IgD-negative memory B cell (primary cell): ENCODE data around the gene SPPL2C. TPM values are rescaled to one million over a fixed set of nuclear protein-coding genes. Genes with fewer than 3 reads are reported as not detected.
A peak's percentile ranks its signal among the peaks of the same experiment; 100 is the strongest.

Experiments
- H3K27ac Mint-ChIP-seq, 3 donors: one replicate each; pipeline ENCODE4 v1.8.0; 2020 to 2022; ENCODE audit warnings: mild to moderate bottlenecking in 3 of 3, mixed read lengths in 3 of 3, moderate library complexity in 1 of 3
- H3K27me3 Mint-ChIP-seq: one replicate; pipeline ENCODE4 v1.8.0; 2021; ENCODE audit warnings: mixed read lengths
- H3K36me3 Mint-ChIP-seq: one replicate; pipeline ENCODE4 v1.8.0; 2020; ENCODE audit warnings: mild to moderate bottlenecking, mixed read lengths
- H3K4me1 Mint-ChIP-seq, 3 donors: one replicate each; pipeline ENCODE4 v1.8.0; 2020 to 2022; ENCODE audit warnings: mixed read lengths in 3 of 3, mild to moderate bottlenecking in 1 of 3
- H3K4me3 Mint-ChIP-seq, 4 donors: one replicate each; pipeline ENCODE4 v1.8.0; 2020 to 2022; ENCODE audit warnings: mild to moderate bottlenecking in 4 of 4, mixed read lengths in 4 of 4, moderate library complexity in 3 of 4
- H3K9me3 Mint-ChIP-seq, 3 donors: one replicate each; pipeline ENCODE4 v1.8.0; 2020 to 2021; ENCODE audit warnings: mixed read lengths in 3 of 3, mild to moderate bottlenecking in 1 of 3
- polyA plus RNA-seq: library from polyadenylated mRNA; unstranded; fragments of 300-500 nt; fragmentation: Illumina TruSeq; gene quantifications from one replicate; pipeline ENCODE4 v1.2.3, GENCODE V29; 2021

The SPPL2C gene
- polyA plus RNA-seq, 1 donor from 2014 or later: not detected

DNA sequence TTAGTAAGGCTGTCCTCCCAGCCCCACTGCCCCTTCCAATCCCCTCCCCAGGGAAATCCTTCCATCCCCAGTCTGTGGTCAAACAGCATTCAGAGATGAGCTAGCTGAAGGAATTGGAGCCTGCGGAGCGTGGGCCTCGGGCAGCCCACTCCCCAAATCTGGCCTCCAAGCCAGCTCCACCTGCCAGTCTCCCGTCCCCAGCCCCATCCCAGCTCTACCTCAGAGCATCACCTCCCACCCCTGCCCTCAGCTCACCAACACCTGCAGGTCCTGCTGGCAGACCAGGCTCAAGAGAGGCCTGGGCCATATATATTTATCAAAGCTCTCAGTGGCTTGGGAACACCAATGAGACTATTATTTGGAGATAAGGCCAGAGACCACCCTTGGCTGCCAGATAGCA lies 5.2 kb upstream of the SPPL2C start:
- peaks cover 3% of the 10 kb centered on the region for H3K27me3 Mint-ChIP-seq
- H3K4me3 Mint-ChIP-seq: no peak overlapping the region
- no peaks in the 10 kb centered on the region for H3K36me3 Mint-ChIP-seq
- no peaks in the 10 kb centered on the region for H3K4me1 Mint-ChIP-seq
- no peaks in the 10 kb centered on the region for H3K9me3 Mint-ChIP-seq
- H3K27ac Mint-ChIP-seq: no peak overlapping the region

DNA sequence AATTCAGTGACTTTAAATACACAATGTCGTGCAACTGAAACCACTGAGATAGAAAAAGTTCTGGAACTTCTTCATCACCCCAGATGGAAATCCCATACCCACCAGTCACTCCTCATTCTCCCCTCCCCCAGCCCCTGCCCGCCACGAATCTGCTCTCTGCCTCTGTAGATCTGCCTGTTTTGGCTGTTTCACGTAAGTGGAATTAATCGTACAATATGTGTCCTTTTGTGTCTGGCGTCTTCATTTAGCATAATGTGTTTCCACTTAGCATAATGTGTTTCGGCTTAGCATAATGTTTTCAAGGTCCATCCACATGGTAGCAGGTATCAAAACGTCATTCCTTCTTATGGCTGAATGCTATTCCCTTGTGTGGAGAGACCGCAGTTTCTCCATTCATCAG lies 3.5 kb upstream of the SPPL2C start:
- Mint-ChIP-seq H3K36me3 (no peaks in the 10 kb centered on the region), H3K27ac (no peak overlapping the region), H3K27me3 (peaks cover 3% of the 10 kb centered on the region), H3K4me1 (no peaks in the 10 kb centered on the region), H3K9me3 (no peaks in the 10 kb centered on the region), H3K4me3 (no peak overlapping the region)

DNA sequence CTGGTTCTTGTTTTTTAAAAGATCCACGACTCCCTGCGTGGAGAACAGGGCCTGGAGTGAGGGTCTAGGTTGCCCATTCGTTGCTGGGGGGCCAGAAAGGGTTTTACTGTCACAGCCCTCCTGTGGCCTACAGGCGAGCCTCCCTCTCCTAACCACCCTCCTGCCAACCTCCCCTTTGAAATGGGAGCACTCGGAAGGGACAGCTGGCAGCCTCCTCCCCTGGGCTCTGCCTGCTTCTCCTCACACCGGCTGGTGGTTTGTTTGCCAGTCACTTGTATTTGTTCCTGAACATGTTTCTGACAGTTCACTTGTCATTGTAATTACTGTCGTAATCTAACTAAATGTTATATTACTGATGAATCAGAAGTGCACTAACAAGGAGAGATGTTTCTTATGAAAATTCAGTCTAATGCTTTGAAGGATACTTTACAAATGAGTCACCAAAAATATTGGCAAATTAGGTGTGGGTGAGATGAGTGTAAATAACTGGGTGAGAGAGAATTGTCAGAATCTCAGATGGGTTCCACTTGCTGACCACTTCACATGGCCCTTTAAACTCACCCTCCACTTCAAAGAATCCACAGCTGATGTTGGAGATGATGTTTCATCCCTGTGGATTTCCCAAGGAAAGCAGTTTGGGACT lies 2.7 kb upstream of the SPPL2C start:
- Mint-ChIP-seq H3K4me3 (no peak overlapping the region), H3K27ac (no peak overlapping the region), H3K27me3 (peaks cover 3% of the 10 kb centered on the region), H3K4me1 (no peaks in the 10 kb centered on the region), H3K9me3 (no peaks in the 10 kb centered on the region), H3K36me3 (no peaks in the 10 kb centered on the region)

DNA sequence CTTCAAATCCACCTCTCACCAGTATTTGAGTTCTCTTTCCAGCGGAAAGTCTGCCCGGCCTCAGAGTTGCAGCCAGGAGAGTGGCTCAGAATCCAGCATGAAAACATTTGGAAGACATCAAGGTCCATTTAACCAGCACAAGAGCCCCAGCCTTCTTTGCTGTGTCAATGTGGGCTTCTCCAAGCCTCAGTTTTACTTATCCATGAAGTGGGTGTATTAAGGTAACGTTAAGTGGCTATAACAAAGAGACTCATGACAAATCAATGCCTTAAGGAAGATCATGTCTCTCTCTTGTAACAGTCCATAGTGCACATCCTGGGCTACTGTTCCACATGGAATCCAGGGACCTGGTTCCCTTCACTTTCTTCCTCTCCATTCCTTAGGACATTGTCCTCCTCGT lies 959 bp upstream of the SPPL2C start:
- no peaks in the 10 kb centered on the region for H3K9me3 Mint-ChIP-seq
- H3K36me3 Mint-ChIP-seq: no peaks in the 10 kb centered on the region
- H3K27me3 Mint-ChIP-seq: peaks cover 5% of the 10 kb centered on the region
- peaks cover 0 to 1% (median 1%) of the 10 kb centered on the region in 3 donors for H3K4me1 Mint-ChIP-seq
- no peak overlapping the region for H3K4me3 Mint-ChIP-seq
- no peak overlapping the region for H3K27ac Mint-ChIP-seq

DNA sequence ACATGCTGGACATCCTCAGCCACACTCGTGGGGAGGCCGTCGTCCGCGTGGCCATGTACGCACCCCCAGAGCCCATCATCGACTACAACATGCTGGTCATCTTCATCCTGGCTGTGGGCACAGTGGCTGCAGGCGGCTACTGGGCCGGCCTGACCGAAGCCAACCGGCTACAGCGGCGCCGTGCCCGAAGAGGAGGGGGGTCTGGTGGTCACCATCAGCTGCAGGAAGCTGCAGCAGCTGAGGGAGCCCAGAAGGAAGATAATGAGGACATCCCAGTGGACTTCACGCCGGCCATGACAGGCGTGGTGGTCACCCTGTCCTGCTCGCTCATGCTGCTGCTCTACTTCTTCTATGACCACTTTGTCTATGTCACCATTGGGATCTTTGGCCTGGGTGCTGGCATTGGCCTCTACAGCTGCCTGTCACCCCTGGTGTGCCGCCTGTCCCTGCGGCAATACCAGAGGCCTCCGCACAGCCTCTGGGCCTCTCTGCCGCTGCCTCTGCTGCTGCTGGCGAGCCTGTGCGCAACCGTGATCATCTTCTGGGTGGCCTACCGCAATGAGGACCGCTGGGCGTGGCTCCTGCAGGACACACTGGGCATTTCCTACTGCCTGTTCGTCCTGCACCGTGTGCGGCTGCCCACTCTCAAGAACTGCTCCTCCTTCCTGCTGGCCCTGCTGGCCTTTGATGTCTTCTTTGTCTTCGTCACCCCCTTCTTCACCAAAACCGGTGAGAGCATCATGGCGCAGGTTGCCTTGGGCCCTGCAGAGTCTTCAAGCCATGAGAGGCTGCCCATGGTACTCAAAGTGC lies 900 bp downstream of the SPPL2C start:
- no peak overlapping the region for H3K4me3 Mint-ChIP-seq
- H3K27me3 Mint-ChIP-seq: peaks cover 4% of the 10 kb centered on the region
- no peak overlapping the region for H3K27ac Mint-ChIP-seq
- H3K36me3 Mint-ChIP-seq: no peaks in the 10 kb centered on the region
- H3K4me1 Mint-ChIP-seq: peaks cover 0 to 1% (median 1%) of the 10 kb centered on the region in 3 donors
- no peaks in the 10 kb centered on the region for H3K9me3 Mint-ChIP-seq

DNA sequence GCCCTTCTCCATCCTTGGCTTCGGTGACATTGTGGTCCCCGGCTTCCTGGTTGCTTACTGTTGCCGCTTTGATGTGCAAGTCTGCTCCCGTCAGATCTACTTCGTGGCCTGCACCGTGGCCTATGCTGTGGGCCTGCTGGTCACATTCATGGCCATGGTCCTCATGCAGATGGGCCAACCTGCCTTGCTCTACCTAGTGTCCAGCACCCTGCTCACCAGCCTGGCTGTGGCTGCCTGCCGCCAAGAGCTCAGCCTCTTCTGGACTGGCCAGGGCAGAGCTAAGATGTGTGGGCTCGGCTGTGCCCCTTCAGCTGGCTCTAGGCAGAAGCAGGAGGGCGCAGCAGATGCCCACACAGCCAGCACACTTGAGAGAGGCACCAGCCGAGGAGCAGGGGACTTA lies 1.5 kb downstream of the SPPL2C start:
- Mint-ChIP-seq H3K4me3 (peak overlapping the region in 1 of 4 donors; percentile 49), H3K36me3 (no peaks in the 10 kb centered on the region), H3K27me3 (peaks cover 10% of the 10 kb centered on the region), H3K4me1 (peaks cover 0 to 1% (median 1%) of the 10 kb centered on the region in 3 donors), H3K9me3 (no peaks in the 10 kb centered on the region), H3K27ac (no peak overlapping the region)

- H3K27me3 Mint-ChIP-seq: peaks cover 10% of the 10 kb centered on the region
- no peak overlapping the region for H3K4me3 Mint-ChIP-seq
- no peaks in the 10 kb centered on the region for H3K36me3 Mint-ChIP-seq
- peaks cover 0 to 1% (median 1%) of the 10 kb centered on the region in 3 donors for H3K4me1 Mint-ChIP-seq
- no peaks in the 10 kb centered on the region for H3K9me3 Mint-ChIP-seq
- H3K27ac Mint-ChIP-seq: no peak overlapping the region
Observed at GRCh38 chr17:45846646-45847045, 2.0 kb downstream of the SPPL2C start.

- peaks cover under 1 to 1% (median 1%) of the 10 kb centered on the region in 3 donors for H3K4me1 Mint-ChIP-seq
- no peak overlapping the region for H3K27ac Mint-ChIP-seq
- no peaks in the 10 kb centered on the region for H3K9me3 Mint-ChIP-seq
- H3K4me3 Mint-ChIP-seq: no peak overlapping the region
- H3K27me3 Mint-ChIP-seq: peaks cover 12% of the 10 kb centered on the region
- no peaks in the 10 kb centered on the region for H3K36me3 Mint-ChIP-seq
Observed at GRCh38 chr17:45847101-45847500, 2.4 kb downstream of the SPPL2C start.

DNA sequence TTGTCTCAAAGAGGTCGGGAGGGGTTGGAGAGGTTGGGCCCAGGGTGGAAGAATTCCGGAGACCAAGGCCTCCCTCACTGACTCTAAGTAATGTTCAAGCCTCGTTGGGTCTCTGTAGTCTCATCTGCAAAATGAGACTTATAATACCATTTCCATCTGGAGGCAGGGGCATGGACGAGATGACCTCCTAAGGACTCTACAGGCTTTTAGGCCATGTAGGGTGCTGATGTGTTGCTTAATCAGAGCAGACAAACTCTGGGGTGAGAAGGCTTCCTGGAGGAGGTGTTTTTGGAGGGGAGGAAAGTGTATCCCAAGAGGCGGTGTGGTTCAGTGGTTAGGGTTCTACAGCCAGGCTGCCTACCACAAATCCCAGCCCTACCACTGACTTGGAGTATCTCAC lies 3.1 kb downstream of the SPPL2C start:
- H3K4me3 Mint-ChIP-seq: no peak overlapping the region
- peaks cover 1 to 6% (median 4%) of the 10 kb centered on the region in 3 donors for H3K4me1 Mint-ChIP-seq
- H3K27ac Mint-ChIP-seq: no peak overlapping the region
- peaks cover 12% of the 10 kb centered on the region for H3K27me3 Mint-ChIP-seq
- no peaks in the 10 kb centered on the region for H3K36me3 Mint-ChIP-seq
- no peaks in the 10 kb centered on the region for H3K9me3 Mint-ChIP-seq

DNA sequence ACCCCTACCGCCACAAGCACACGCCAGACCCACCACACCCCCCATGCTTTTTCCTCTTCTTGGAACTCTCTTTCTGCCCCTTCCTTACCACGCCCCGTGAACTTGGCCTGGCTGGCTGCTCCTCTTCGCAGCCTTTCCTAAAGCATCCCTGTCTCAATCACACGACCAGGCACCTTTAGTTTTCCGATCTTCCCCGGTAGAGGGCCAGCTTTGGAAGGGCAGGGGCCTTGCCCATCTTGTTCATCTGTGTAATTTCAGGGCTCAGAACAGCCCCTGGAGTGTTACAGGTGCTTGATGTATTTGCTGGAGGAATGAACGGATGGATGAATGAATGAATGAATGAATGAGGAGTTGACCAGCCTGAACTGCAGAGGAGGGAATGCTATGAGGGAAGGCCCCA lies 3.7 kb downstream of the SPPL2C start:
- H3K27me3 Mint-ChIP-seq: peaks cover 15% of the 10 kb centered on the region
- H3K27ac Mint-ChIP-seq: no peak overlapping the region
- peaks cover 1 to 6% (median 4%) of the 10 kb centered on the region in 3 donors for H3K4me1 Mint-ChIP-seq
- H3K36me3 Mint-ChIP-seq: no peaks in the 10 kb centered on the region
- no peaks in the 10 kb centered on the region for H3K9me3 Mint-ChIP-seq
- H3K4me3 Mint-ChIP-seq: no peak overlapping the region

DNA sequence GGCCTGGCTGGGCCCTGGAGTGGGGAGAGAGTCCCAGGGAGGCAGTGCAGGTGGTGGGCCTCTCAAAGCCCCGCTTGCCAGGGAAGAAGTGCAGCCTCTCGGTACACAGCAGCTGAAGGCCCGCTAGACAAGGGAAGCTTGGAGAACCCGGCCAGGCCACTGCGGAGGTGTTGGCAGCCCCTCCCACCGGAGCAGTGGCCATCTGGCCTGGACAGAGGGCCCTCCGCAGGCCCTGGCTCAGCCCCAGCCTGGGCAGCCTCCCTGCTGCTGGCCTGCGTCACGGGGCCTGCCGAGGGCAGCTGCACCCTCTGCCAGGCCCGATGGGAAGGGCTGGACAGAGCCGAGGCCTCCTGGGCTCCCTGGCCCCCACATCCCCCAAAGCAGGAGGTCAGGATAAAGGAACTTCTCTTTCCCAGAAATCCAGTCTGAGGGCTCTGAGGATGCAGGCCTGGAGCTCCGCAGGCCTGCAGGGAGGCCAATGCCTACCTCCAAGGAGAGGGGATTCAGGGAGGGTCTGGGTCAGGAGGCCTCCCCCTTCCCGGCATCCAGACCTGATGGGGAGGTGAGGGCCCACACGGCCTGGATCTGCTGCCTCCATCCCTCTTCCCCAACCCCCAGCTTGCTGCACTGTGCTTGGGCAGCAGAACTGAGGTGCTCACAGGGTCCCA lies 4.3 kb downstream of the SPPL2C start:
- Mint-ChIP-seq H3K27ac (no peak overlapping the region), H3K4me3 (no peak overlapping the region), H3K4me1 (peaks cover 1 to 6% (median 4%) of the 10 kb centered on the region in 3 donors), H3K9me3 (no peaks in the 10 kb centered on the region), H3K36me3 (no peaks in the 10 kb centered on the region), H3K27me3 (peaks cover 15% of the 10 kb centered on the region)

DNA sequence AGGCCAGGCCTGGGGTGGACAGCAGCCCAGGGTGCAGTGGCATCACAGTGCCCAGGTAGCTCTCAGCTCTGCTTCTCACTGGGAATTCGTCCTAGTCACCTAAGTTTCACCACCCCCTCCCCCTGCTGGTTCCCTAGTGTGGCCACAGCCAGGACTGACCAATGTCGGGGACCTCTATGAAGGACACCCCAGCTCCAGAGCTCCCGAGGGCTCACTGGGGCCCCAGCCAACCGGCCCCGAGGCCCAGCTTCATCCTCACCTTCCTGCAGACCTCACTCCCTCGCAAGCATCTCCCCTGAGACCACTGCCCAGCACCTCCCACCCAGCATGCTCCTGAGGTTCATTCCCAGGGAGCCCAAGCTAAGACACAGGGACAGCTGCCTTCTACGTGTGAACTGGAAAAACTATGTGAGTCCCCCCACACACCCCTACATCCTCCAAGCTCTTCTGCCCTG lies 4.9 kb downstream of the SPPL2C start:
- H3K4me3 Mint-ChIP-seq: no peak overlapping the region
- H3K9me3 Mint-ChIP-seq: no peaks in the 10 kb centered on the region
- H3K36me3 Mint-ChIP-seq: no peaks in the 10 kb centered on the region
- H3K27me3 Mint-ChIP-seq: peaks cover 18% of the 10 kb centered on the region
- no peak overlapping the region for H3K27ac Mint-ChIP-seq
- peaks cover 1 to 6% (median 4%) of the 10 kb centered on the region in 3 donors for H3K4me1 Mint-ChIP-seq

- Mint-ChIP-seq H3K27ac (peak overlapping the region in 1 of 3 donors; percentile 35), H3K9me3 (no peaks in the 10 kb centered on the region), H3K27me3 (peaks cover 18% of the 10 kb centered on the region), H3K4me3 (no peak overlapping the region), H3K36me3 (no peaks in the 10 kb centered on the region), H3K4me1 (peaks cover 1 to 6% (median 4%) of the 10 kb centered on the region in 3 donors)
Observed at GRCh38 chr17:45850011-45850410, 5.3 kb downstream of the SPPL2C start.

DNA sequence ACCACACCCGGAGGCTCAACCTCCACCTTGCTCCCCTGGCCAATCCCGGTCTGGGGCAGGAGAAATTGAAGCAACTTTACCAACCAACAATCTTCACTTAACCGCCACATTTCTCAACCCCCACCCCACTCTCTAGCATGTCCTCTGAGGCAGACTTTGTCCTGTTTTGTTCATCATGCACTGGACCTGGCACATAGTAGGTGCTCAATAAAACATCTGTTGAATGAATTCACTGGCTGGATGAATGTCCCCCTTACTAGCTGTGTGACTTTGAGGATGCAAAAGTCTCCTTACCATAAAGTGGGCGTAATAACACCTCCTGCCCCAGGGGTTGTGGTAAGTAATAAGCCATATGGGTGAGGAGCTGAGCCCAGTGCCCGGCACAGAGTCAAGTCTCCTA lies 5.8 kb downstream of the SPPL2C start:
- H3K9me3 Mint-ChIP-seq: no peaks in the 10 kb centered on the region

DNA sequence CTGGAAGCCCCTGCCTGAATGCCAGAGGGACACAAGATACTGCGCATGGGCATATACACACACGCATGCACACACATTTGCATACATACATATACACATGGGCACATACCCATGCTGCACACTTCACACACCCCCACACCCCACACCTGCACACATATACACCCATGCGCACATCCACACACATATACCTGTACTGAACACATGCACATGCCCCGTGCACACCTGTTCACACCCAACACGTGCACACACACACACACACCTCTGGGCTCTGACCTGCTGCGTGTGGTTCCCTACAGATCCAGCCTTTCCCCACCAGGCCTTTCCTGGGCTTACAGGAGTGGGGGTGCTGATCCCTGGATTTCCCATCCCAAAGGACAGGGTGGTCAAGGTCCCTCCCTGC lies 6.3 kb downstream of the SPPL2C start:
- Mint-ChIP-seq H3K27ac (no peak overlapping the region), H3K9me3 (no peaks in the 10 kb centered on the region), H3K4me3 (no peak overlapping the region), H3K36me3 (no peaks in the 10 kb centered on the region), H3K27me3 (peaks cover 18% of the 10 kb centered on the region), H3K4me1 (peaks cover 1 to 6% (median 4%) of the 10 kb centered on the region in 3 donors)

More for the DNA sequence above, 5.8 kb downstream of the SPPL2C start:
- H3K36me3 Mint-ChIP-seq: no peaks in the 10 kb centered on the region
- peak overlapping the region in 1 of 3 donors; percentile 35 for H3K27ac Mint-ChIP-seq
- H3K4me3 Mint-ChIP-seq: no peak overlapping the region
- peaks cover 18% of the 10 kb centered on the region for H3K27me3 Mint-ChIP-seq
- H3K4me1 Mint-ChIP-seq: peaks cover 1 to 6% (median 4%) of the 10 kb centered on the region in 3 donors
